IgD-negative memory B cell (primary cell): ENCODE measurements around the gene GK2. TPM values are rescaled to one million over a fixed set of nuclear protein-coding genes. Genes with fewer than 3 reads are reported as not detected.

Source experiments
- H3K27ac Mint-ChIP-seq, 3 donors: one replicate each; pipeline ENCODE4 v1.8.0; 2020 to 2022; ENCODE audit warnings: mild to moderate bottlenecking in 3 of 3, mixed read lengths in 3 of 3, moderate library complexity in 1 of 3
- H3K27me3 Mint-ChIP-seq: one replicate; pipeline ENCODE4 v1.8.0; 2021; ENCODE audit warnings: mixed read lengths
- H3K36me3 Mint-ChIP-seq: one replicate; pipeline ENCODE4 v1.8.0; 2020; ENCODE audit warnings: mild to moderate bottlenecking, mixed read lengths
- H3K4me1 Mint-ChIP-seq, 3 donors: one replicate each; pipeline ENCODE4 v1.8.0; 2020 to 2022; ENCODE audit warnings: mixed read lengths in 3 of 3, mild to moderate bottlenecking in 1 of 3
- H3K4me3 Mint-ChIP-seq, 4 donors: one replicate each; pipeline ENCODE4 v1.8.0; 2020 to 2022; ENCODE audit warnings: mild to moderate bottlenecking in 4 of 4, mixed read lengths in 4 of 4, moderate library complexity in 3 of 4
- H3K9me3 Mint-ChIP-seq, 3 donors: one replicate each; pipeline ENCODE4 v1.8.0; 2020 to 2021; ENCODE audit warnings: mixed read lengths in 3 of 3, mild to moderate bottlenecking in 1 of 3
- polyA plus RNA-seq: library from polyadenylated mRNA; unstranded; fragments of 300-500 nt; fragmentation: Illumina TruSeq; gene quantifications from one replicate; pipeline ENCODE4 v1.2.3, GENCODE V29; 2021

GK2 gene
- polyA plus RNA-seq, 1 donor from 2014 or later, result not detected

DNA sequence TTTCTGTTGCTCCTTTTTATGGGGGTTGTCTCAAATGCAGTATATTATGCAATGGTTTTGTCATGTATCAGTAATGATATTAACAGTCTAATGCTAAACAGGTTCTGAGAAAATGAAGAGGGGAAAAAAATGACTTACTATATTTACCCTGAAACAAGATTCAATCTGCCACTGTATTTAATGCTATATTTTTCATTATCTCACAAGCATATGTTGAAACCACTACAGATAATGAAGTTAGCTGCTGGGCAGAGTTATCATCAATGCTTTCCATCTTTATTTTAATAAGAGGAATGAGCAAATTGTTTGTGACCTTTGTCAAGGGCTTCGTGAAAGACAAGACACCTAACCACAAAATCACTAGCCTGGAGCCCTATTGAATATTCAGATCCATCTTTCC lies 49.6 kb downstream of the GK2 start:
- H3K27me3 Mint-ChIP-seq, result no peaks in the 10 kb centered on the region
- no peak overlapping the region for H3K4me3 Mint-ChIP-seq
- H3K36me3 Mint-ChIP-seq, result no peaks in the 10 kb centered on the region
- H3K9me3 Mint-ChIP-seq, result peaks cover 0 to 1% (median 0%) of the 10 kb centered on the region in 3 donors
- H3K4me1 Mint-ChIP-seq, result no peaks in the 10 kb centered on the region
- no peak overlapping the region for H3K27ac Mint-ChIP-seq

DNA sequence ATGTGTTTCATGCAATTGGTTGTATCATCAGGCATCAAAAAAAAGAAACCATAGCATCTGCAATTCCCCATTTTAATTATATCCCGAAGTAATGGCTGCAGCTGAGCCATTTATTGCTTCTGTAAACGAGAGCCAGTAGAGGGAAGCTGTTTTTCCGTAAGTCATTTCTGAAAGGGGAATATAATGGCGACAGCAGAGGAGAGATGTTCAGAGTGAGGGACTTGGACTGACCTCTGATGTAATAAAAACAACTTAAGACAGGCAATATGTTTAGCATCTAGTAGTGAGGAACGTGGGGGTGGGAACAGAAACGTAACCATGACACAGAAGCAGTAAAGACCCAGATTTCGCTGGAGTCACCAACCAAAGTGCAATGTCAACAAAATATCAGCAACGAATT lies 50.7 kb downstream of the GK2 start:
- Mint-ChIP-seq H3K4me1 (no peaks in the 10 kb centered on the region), H3K9me3 (peaks cover 0 to 1% (median 0%) of the 10 kb centered on the region in 3 donors), H3K27me3 (no peaks in the 10 kb centered on the region), H3K4me3 (no peak overlapping the region), H3K36me3 (no peaks in the 10 kb centered on the region), H3K27ac (no peak overlapping the region)

Other genes with a start within 250 kb of the GK2 start
- not detected for gene NAA11, start 82.2 kb downstream of the GK2 start, polyA plus RNA-seq